Measurements from ENCODE around the gene METTL4. TPM values are rescaled to one million over a fixed set of nuclear protein-coding genes. Genes with fewer than 3 reads are reported as not detected.

Gene METTL4
- polyA plus RNA-seq, 2 donors: 3.8 to 5.1 TPM

GRCh38 chr18:2568605-2569004 lies 2.7 kb downstream of the METTL4 start:
- no peaks in the 10 kb centered on the region for H3K27me3 ChIP-seq (ENCODE audit: control insufficient read depth in 1 of 2, insufficient read depth in 2 of 2, low read length in 2 of 2)
- WGBS, 2 donors: 92 to 93% methylated on average over 3 of the region's 3 CpGs

GRCh38 chr18:2568129-2568528 lies 3.2 kb downstream of the METTL4 start:
- Histone ChIP-seq H3K36me3 (ENCODE audit: control insufficient read depth in 2 of 2, insufficient read depth in 2 of 2, low read length in 1 of 2) (peaks cover 0 to 4% of the 10 kb centered on the region in 2 donors), H3K27ac (ENCODE audit: low read depth in 2 of 2, low read length in 1 of 2) (no peak overlapping the region), H3K4me1 (ENCODE audit: control insufficient read depth in 2 of 2, insufficient read depth in 2 of 2, low read length in 1 of 2) (no peaks in the 10 kb centered on the region), H3K9me3 (ENCODE audit: control insufficient read depth in 2 of 2, insufficient read depth in 1 of 2, low read depth in 1 of 2, low read length in 1 of 2) (no peaks in the 10 kb centered on the region), H3K4me3 (ENCODE audit: low read depth in 1 of 2, low read length in 2 of 2) (no peak overlapping the region), H3K27me3 (ENCODE audit: control insufficient read depth in 1 of 2, insufficient read depth in 2 of 2, low read length in 2 of 2) (no peaks in the 10 kb centered on the region)
- WGBS, 2 donors: 75% methylated on average over 6 of the region's 6 CpGs

More at GRCh38 chr18:2568605-2569004, 2.7 kb downstream of the METTL4 start:
- H3K4me1 ChIP-seq (ENCODE audit: control insufficient read depth in 2 of 2, insufficient read depth in 2 of 2, low read length in 1 of 2): no peaks in the 10 kb centered on the region
- H3K4me3 ChIP-seq (ENCODE audit: low read depth in 1 of 2, low read length in 2 of 2): no peak overlapping the region
- no peaks in the 10 kb centered on the region for H3K9me3 ChIP-seq (ENCODE audit: control insufficient read depth in 2 of 2, insufficient read depth in 1 of 2, low read depth in 1 of 2, low read length in 1 of 2)
- H3K27ac ChIP-seq (ENCODE audit: low read depth in 2 of 2, low read length in 1 of 2): no peak overlapping the region
- H3K36me3 ChIP-seq (ENCODE audit: control insufficient read depth in 2 of 2, insufficient read depth in 2 of 2, low read length in 1 of 2): peaks cover 0 to 4% of the 10 kb centered on the region in 2 donors

GRCh38 chr18:2564373-2564772 lies 6.9 kb downstream of the METTL4 start:
- H3K9me3 ChIP-seq (ENCODE audit: control insufficient read depth in 2 of 2, insufficient read depth in 1 of 2, low read depth in 1 of 2, low read length in 1 of 2): no peaks in the 10 kb centered on the region
- H3K36me3 ChIP-seq (ENCODE audit: control insufficient read depth in 2 of 2, insufficient read depth in 2 of 2, low read length in 1 of 2): peaks cover 0 to 4% of the 10 kb centered on the region in 2 donors
- no peaks in the 10 kb centered on the region for H3K27me3 ChIP-seq (ENCODE audit: control insufficient read depth in 1 of 2, insufficient read depth in 2 of 2, low read length in 2 of 2)
- H3K27ac ChIP-seq (ENCODE audit: low read depth in 2 of 2, low read length in 1 of 2): no peak overlapping the region
- 91 to 95% methylated on average over 1 of the region's 1 CpG for WGBS, 2 donors
- no peak overlapping the region for H3K4me3 ChIP-seq (ENCODE audit: low read depth in 1 of 2, low read length in 2 of 2)
- no peaks in the 10 kb centered on the region for H3K4me1 ChIP-seq (ENCODE audit: control insufficient read depth in 2 of 2, insufficient read depth in 2 of 2, low read length in 1 of 2)

GRCh38 chr18:2559249-2559648 lies 12.1 kb downstream of the METTL4 start:
- Histone ChIP-seq H3K27ac (ENCODE audit: low read depth in 2 of 2, low read length in 1 of 2) (no peak overlapping the region), H3K4me3 (ENCODE audit: low read depth in 1 of 2, low read length in 2 of 2) (no peak overlapping the region), H3K4me1 (ENCODE audit: control insufficient read depth in 2 of 2, insufficient read depth in 2 of 2, low read length in 1 of 2) (no peaks in the 10 kb centered on the region), H3K27me3 (ENCODE audit: control insufficient read depth in 1 of 2, insufficient read depth in 2 of 2, low read length in 2 of 2) (no peaks in the 10 kb centered on the region), H3K9me3 (ENCODE audit: control insufficient read depth in 2 of 2, insufficient read depth in 1 of 2, low read depth in 1 of 2, low read length in 1 of 2) (no peaks in the 10 kb centered on the region), H3K36me3 (ENCODE audit: control insufficient read depth in 2 of 2, insufficient read depth in 2 of 2, low read length in 1 of 2) (no peaks in the 10 kb centered on the region)
- 96 to 97% methylated on average over 1 of the region's 1 CpG for whole genome bisulfite sequencing, 2 donors

GRCh38 chr18:2557536-2557935 lies 13.8 kb downstream of the METTL4 start:
- H3K4me3 ChIP-seq (ENCODE audit: low read depth in 1 of 2, low read length in 2 of 2): no peak overlapping the region
- H3K4me1 ChIP-seq (ENCODE audit: control insufficient read depth in 2 of 2, insufficient read depth in 2 of 2, low read length in 1 of 2): no peaks in the 10 kb centered on the region
- no peaks in the 10 kb centered on the region for H3K36me3 ChIP-seq (ENCODE audit: control insufficient read depth in 2 of 2, insufficient read depth in 2 of 2, low read length in 1 of 2)
- WGBS, 2 donors: 68 to 71% methylated on average over 1 of the region's 1 CpG
- H3K27ac ChIP-seq (ENCODE audit: low read depth in 2 of 2, low read length in 1 of 2): no peak overlapping the region
- H3K27me3 ChIP-seq (ENCODE audit: control insufficient read depth in 1 of 2, insufficient read depth in 2 of 2, low read length in 2 of 2): no peaks in the 10 kb centered on the region
- H3K9me3 ChIP-seq (ENCODE audit: control insufficient read depth in 2 of 2, insufficient read depth in 1 of 2, low read depth in 1 of 2, low read length in 1 of 2): no peaks in the 10 kb centered on the region

- Histone ChIP-seq H3K4me1 (ENCODE audit: control insufficient read depth in 2 of 2, insufficient read depth in 2 of 2, low read length in 1 of 2) (no peaks in the 10 kb centered on the region), H3K36me3 (ENCODE audit: control insufficient read depth in 2 of 2, insufficient read depth in 2 of 2, low read length in 1 of 2) (no peaks in the 10 kb centered on the region), H3K27me3 (ENCODE audit: control insufficient read depth in 1 of 2, insufficient read depth in 2 of 2, low read length in 2 of 2) (no peaks in the 10 kb centered on the region), H3K27ac (ENCODE audit: low read depth in 2 of 2, low read length in 1 of 2) (no peak overlapping the region), H3K4me3 (ENCODE audit: low read depth in 1 of 2, low read length in 2 of 2) (no peak overlapping the region), H3K9me3 (ENCODE audit: control insufficient read depth in 2 of 2, insufficient read depth in 1 of 2, low read depth in 1 of 2, low read length in 1 of 2) (no peaks in the 10 kb centered on the region)
- WGBS, 2 donors: 82 to 83% methylated on average over 4 of the region's 4 CpGs
Measured at GRCh38 chr18:2555895-2556294, 15.4 kb downstream of the METTL4 start.

GRCh38 chr18:2554696-2555095 lies 16.6 kb downstream of the METTL4 start:
- 84 to 86% methylated on average over 4 of the region's 4 CpGs for WGBS, 2 donors
- H3K4me3 ChIP-seq (ENCODE audit: low read depth in 1 of 2, low read length in 2 of 2): no peak overlapping the region
- H3K27me3 ChIP-seq (ENCODE audit: control insufficient read depth in 1 of 2, insufficient read depth in 2 of 2, low read length in 2 of 2): no peaks in the 10 kb centered on the region
- no peak overlapping the region for H3K27ac ChIP-seq (ENCODE audit: low read depth in 2 of 2, low read length in 1 of 2)
- H3K4me1 ChIP-seq (ENCODE audit: control insufficient read depth in 2 of 2, insufficient read depth in 2 of 2, low read length in 1 of 2): no peaks in the 10 kb centered on the region
- H3K9me3 ChIP-seq (ENCODE audit: control insufficient read depth in 2 of 2, insufficient read depth in 1 of 2, low read depth in 1 of 2, low read length in 1 of 2): no peaks in the 10 kb centered on the region
- H3K36me3 ChIP-seq (ENCODE audit: control insufficient read depth in 2 of 2, insufficient read depth in 2 of 2, low read length in 1 of 2): no peaks in the 10 kb centered on the region

GRCh38 chr18:2551425-2551824 lies 19.9 kb downstream of the METTL4 start:
- H3K36me3 ChIP-seq (ENCODE audit: control insufficient read depth in 2 of 2, insufficient read depth in 2 of 2, low read length in 1 of 2): no peaks in the 10 kb centered on the region
- no peak overlapping the region for H3K27ac ChIP-seq (ENCODE audit: low read depth in 2 of 2, low read length in 1 of 2)
- H3K4me3 ChIP-seq (ENCODE audit: low read depth in 1 of 2, low read length in 2 of 2): no peak overlapping the region
- no peaks in the 10 kb centered on the region for H3K9me3 ChIP-seq (ENCODE audit: control insufficient read depth in 2 of 2, insufficient read depth in 1 of 2, low read depth in 1 of 2, low read length in 1 of 2)
- 85 to 97% methylated on average over 3 of the region's 3 CpGs for WGBS, 2 donors
- no peaks in the 10 kb centered on the region for H3K27me3 ChIP-seq (ENCODE audit: control insufficient read depth in 1 of 2, insufficient read depth in 2 of 2, low read length in 2 of 2)
- H3K4me1 ChIP-seq (ENCODE audit: control insufficient read depth in 2 of 2, insufficient read depth in 2 of 2, low read length in 1 of 2): no peaks in the 10 kb centered on the region

GRCh38 chr18:2549462-2549861 lies 21.8 kb downstream of the METTL4 start:
- Histone ChIP-seq H3K9me3 (ENCODE audit: control insufficient read depth in 2 of 2, insufficient read depth in 1 of 2, low read depth in 1 of 2, low read length in 1 of 2) (no peaks in the 10 kb centered on the region), H3K27ac (ENCODE audit: low read depth in 2 of 2, low read length in 1 of 2) (no peak overlapping the region), H3K4me3 (ENCODE audit: low read depth in 1 of 2, low read length in 2 of 2) (no peak overlapping the region), H3K27me3 (ENCODE audit: control insufficient read depth in 1 of 2, insufficient read depth in 2 of 2, low read length in 2 of 2) (no peaks in the 10 kb centered on the region), H3K36me3 (ENCODE audit: control insufficient read depth in 2 of 2, insufficient read depth in 2 of 2, low read length in 1 of 2) (no peaks in the 10 kb centered on the region), H3K4me1 (ENCODE audit: control insufficient read depth in 2 of 2, insufficient read depth in 2 of 2, low read length in 1 of 2) (no peaks in the 10 kb centered on the region)
- WGBS, 2 donors: 68 to 94% methylated on average over 2 of the region's 2 CpGs

- no peaks in the 10 kb centered on the region for H3K4me1 ChIP-seq (ENCODE audit: control insufficient read depth in 2 of 2, insufficient read depth in 2 of 2, low read length in 1 of 2)
- no peaks in the 10 kb centered on the region for H3K9me3 ChIP-seq (ENCODE audit: control insufficient read depth in 2 of 2, insufficient read depth in 1 of 2, low read depth in 1 of 2, low read length in 1 of 2)
- H3K27ac ChIP-seq (ENCODE audit: low read depth in 2 of 2, low read length in 1 of 2): no peak overlapping the region
- H3K4me3 ChIP-seq (ENCODE audit: low read depth in 1 of 2, low read length in 2 of 2): no peak overlapping the region
- H3K36me3 ChIP-seq (ENCODE audit: control insufficient read depth in 2 of 2, insufficient read depth in 2 of 2, low read length in 1 of 2): no peaks in the 10 kb centered on the region
- WGBS, 2 donors: 49 to 53% methylated on average over 4 of the region's 4 CpGs
- H3K27me3 ChIP-seq (ENCODE audit: control insufficient read depth in 1 of 2, insufficient read depth in 2 of 2, low read length in 2 of 2): no peaks in the 10 kb centered on the region
Measured at GRCh38 chr18:2547477-2548087, 23.7 kb downstream of the METTL4 start.

Data from esophagus (tissue), 2 donors.